Aorta (tissue), 5 donors: ENCODE results near the gene HSDL1. TPM values are rescaled to one million over a fixed set of nuclear protein-coding genes. Genes with fewer than 3 reads are reported as not detected.

Experiments used
- ATAC-seq: fragments of 200-7000 bp; cut with Tn5 transposase; one replicate; pipeline ENCODE4 v1.9.1; 2022; ENCODE audit warnings: moderate library complexity; ENCODE audit not compliant: low FRiP score
- DNase-seq, 2 donors: peaks; one replicate each; pipeline ENCODE4 v3.0.0-alpha.2; 2020
- H3K27ac ChIP-seq, 2 donors: one replicate each; pipeline ENCODE4 v1.5.1; 2013; ENCODE audit warnings: low read length in 2 of 2, mild to moderate bottlenecking in 2 of 2, moderate library complexity in 2 of 2, control low read depth in 1 of 2, inconsistent platforms in 1 of 2, low read depth in 1 of 2
- H3K27me3 ChIP-seq, 2 donors: one replicate each; pipeline ENCODE4 v1.6.1; 2013; ENCODE audit warnings: control low read depth in 1 of 2, low read length in 1 of 2, mild to moderate bottlenecking in 1 of 2, moderate library complexity in 1 of 2; ENCODE audit not compliant: insufficient read depth in 2 of 2, control insufficient read depth in 1 of 2
- H3K36me3 ChIP-seq, 2 donors: one replicate each; pipeline ENCODE4 v1.6.1; 2013; ENCODE audit warnings: control low read depth in 1 of 2, low read length in 1 of 2, mild to moderate bottlenecking in 1 of 2; ENCODE audit not compliant: insufficient read depth in 2 of 2, control insufficient read depth in 1 of 2
- H3K4me1 ChIP-seq, 2 donors: one replicate each; pipeline ENCODE4 v1.6.1; 2013; ENCODE audit warnings: low read length in 2 of 2, control low read depth in 1 of 2, mild to moderate bottlenecking in 1 of 2, moderate library complexity in 1 of 2; ENCODE audit not compliant: insufficient read depth in 2 of 2, control insufficient read depth in 1 of 2
- H3K4me3 ChIP-seq, 2 donors: one replicate each; pipeline ENCODE4 v1.5.1; 2013; ENCODE audit warnings: low read length in 2 of 2, control low read depth in 1 of 2, mild to moderate bottlenecking in 1 of 2
- H3K9me3 ChIP-seq: one replicate; pipeline ENCODE4 v1.6.1; 2013; ENCODE audit warnings: mild to moderate bottlenecking, low read length; ENCODE audit not compliant: control insufficient read depth
- WGBS, 2 donors: extraction: QIAGEN DNeasy Blood & Tissue Kit; methylation state at CpG; one replicate each; pipeline ENCODE4 v1.1.7; 2013; 5-methylcytosine and 5-hydroxymethylcytosine counted together
- intact Hi-C, 2 donors: fragments of 100-400 bp; cut with DNase I; formaldehyde crosslinking; loops; one replicate each; pipeline versions ENCODE4 v1.14.2 to v1.15.0; 2022
- long read RNA-seq, 2 donors: library from polyadenylated mRNA; unstranded; transcript quantifications; one replicate each; pipeline ENCODE4 v2.0.0, GENCODE V29; 2020 to 2021
- polyA plus RNA-seq, 2 donors: library from polyadenylated mRNA; stranded (reverse); fragments of 200-250 nt; gene quantifications; one replicate each; pipeline ENCODE4 v1.2.3, GENCODE V29; 2013
- total RNA-seq, 2 donors: library from RNA; stranded (reverse); fragmentation: NEBNext Ultra II Directional; extraction: Animal tissue kit (Norgen Biotek cat#: 25700); gene quantifications; one replicate each; pipeline ENCODE4 v1.2.1, GENCODE V29; 2021
- donor health status: healthy with polysubstance abuse.
- donor health status: Bipolar disorder and iron deficiency.
- donor health status: DM: no; HTN: no; CAD: no.
- donor health status: DM: no; HTN: no; CAD: no.
- donor health status: DM: yes; HTN: yes; CAD: no.

HSDL1 gene
- total RNA-seq = 10 to 100 TPM; 14.6 to 20.5 TPM
- 10 to 100 TPM; 11.4 to 19.0 TPM for polyA plus RNA-seq
- long read RNA-seq, donor 1, transcript HSDL1-201 (6 exons, 3,519 nt) = major isoform, 8 of 10 reads
- long read RNA-seq, donor 1, partial matches to known transcripts = 0 of 10 reads
- long read RNA-seq, donor 1, other reads (novel, unspliced or antisense) = 2 of 10 reads
- long read RNA-seq, donor 2, transcript HSDL1-201 (6 exons, 3,519 nt) = major isoform, 5 of 8 reads
- long read RNA-seq, donor 2, partial matches to known transcripts = 1 of 8 reads
- long read RNA-seq, donor 2, other reads (novel, unspliced or antisense) = 2 of 8 reads

GRCh38 chr16:84144859-84145639 lies at the start of gene HSDL1, which contains the start of gene DNAAF1:
TSS of gene HSDL1 (minus strand) at chr16:84145177. CDS start at chr16:84131321, 13,856 bp downstream.
TSS of gene DNAAF1 (plus strand) at chr16:84145308. CDS start at chr16:84145441, 133 bp downstream.
- DNase-seq (peak; percentile 92 to 97), ATAC-seq (peak; percentile 96)
- Histone ChIP-seq H3K27ac (no peak within 1 kb of the TSS), H3K4me3 (peak within 1 kb of the TSS; percentile 67 to 89), H3K36me3 (no peaks in the 10 kb centered on the region), H3K27me3 (no peaks in the 10 kb centered on the region), H3K9me3 (no peaks in the 10 kb centered on the region), H3K4me1 (no peaks in the 10 kb centered on the region)
- WGBS, 2 donors = 0 to 1% methylated on average over 50 to 89 of the region's 89 CpGs
- intact Hi-C loops = no loop called here

- Histone ChIP-seq H3K9me3 (no peaks in the 10 kb centered on the region), H3K4me3 (no peak overlapping the region), H3K36me3 (no peaks in the 10 kb centered on the region), H3K27me3 (no peaks in the 10 kb centered on the region), H3K4me1 (no peaks in the 10 kb centered on the region), H3K27ac (no peak overlapping the region)
- 86 to 87% methylated on average over 11 of the region's 11 CpGs for WGBS, 2 donors
- intact Hi-C loops = no loop called here
- ATAC-seq = no peak
- no peak for DNase-seq
Measured at GRCh38 chr16:84194018-84194417, 49.0 kb upstream of the HSDL1 start.

- Histone ChIP-seq H3K4me1 (no peaks in the 10 kb centered on the region), H3K4me3 (no peak overlapping the region), H3K27ac (no peak overlapping the region), H3K27me3 (no peaks in the 10 kb centered on the region), H3K9me3 (no peaks in the 10 kb centered on the region), H3K36me3 (no peaks in the 10 kb centered on the region)
- ATAC-seq = no peak
- WGBS, 2 donors = 78 to 84% methylated on average over 7 of the region's 7 CpGs
- peak in 1 of 2 donors; percentile 30 for DNase-seq
- intact Hi-C loops = no loop called here
Measured at GRCh38 chr16:84193480-84193879, 48.5 kb upstream of the HSDL1 start.

- intact Hi-C loops = no loop called here
Measured at GRCh38 chr16:84191466-84191865, 46.5 kb upstream of the HSDL1 start.

GRCh38 chr16:84190731-84191388 lies 45.9 kb upstream of the HSDL1 start, which contains the start of gene ADAD2:
TSS of gene ADAD2 (plus strand) at chr16:84191157. CDS start at chr16:84191231, 74 bp downstream.
- 86 to 88% methylated on average over 47 of the region's 47 CpGs for WGBS, 2 donors
- intact Hi-C loops = no loop called here
- no peak for DNase-seq

More at GRCh38 chr16:84191466-84191865, 46.5 kb upstream of the HSDL1 start:
- Histone ChIP-seq H3K36me3 (no peaks in the 10 kb centered on the region), H3K4me1 (no peaks in the 10 kb centered on the region), H3K9me3 (no peaks in the 10 kb centered on the region), H3K27ac (no peak overlapping the region), H3K4me3 (no peak overlapping the region), H3K27me3 (no peaks in the 10 kb centered on the region)
- DNase-seq (no peak), ATAC-seq (no peak)
- WGBS, 2 donors = 91% methylated on average over 16 of the region's 16 CpGs

GRCh38 chr16:84186685-84187437 lies 41.9 kb upstream of the HSDL1 start, which contains the start of gene TAF1C:
TSS of gene TAF1C (minus strand) at chr16:84187057. CDS start at chr16:84184988, 2,069 bp downstream.
- DNase-seq = peak; percentile 94 to 97
- peak within 1 kb of the TSS; percentile 77 to 88 for H3K4me3 ChIP-seq
- no peaks in the 10 kb centered on the region for H3K9me3 ChIP-seq
- peak within 1 kb of the TSS in 1 of 2 donors; percentile 41 for H3K27ac ChIP-seq
- intact Hi-C loops = loop anchor here (1.0 to 10.0 kb wide), 4 partner anchors 70 to 235 kb away; partner anchors contain the start of genes NECAB2 (in 1 of the 2) and OSGIN1 (in 1 of the 2)
- no peaks in the 10 kb centered on the region for H3K4me1 ChIP-seq
- ATAC-seq = peak; percentile 96
- no peaks in the 10 kb centered on the region for H3K27me3 ChIP-seq
- 2 to 3% methylated on average over 53 to 55 of the region's 55 CpGs for WGBS, 2 donors
- H3K36me3 ChIP-seq = peaks cover 0 to 2% of the 10 kb centered on the region in 2 donors

More at GRCh38 chr16:84190731-84191388, 45.9 kb upstream of the HSDL1 start, which contains the start of gene ADAD2:
- H3K27ac ChIP-seq = no peak within 1 kb of the TSS
- H3K4me1 ChIP-seq = no peaks in the 10 kb centered on the region
- H3K36me3 ChIP-seq = no peaks in the 10 kb centered on the region
- H3K9me3 ChIP-seq = no peaks in the 10 kb centered on the region
- no peaks in the 10 kb centered on the region for H3K27me3 ChIP-seq
- ATAC-seq = no peak
- no peak within 1 kb of the TSS for H3K4me3 ChIP-seq

- H3K9me3 ChIP-seq = no peaks in the 10 kb centered on the region
- intact Hi-C loops = loop anchor here (5.0 to 10.0 kb wide), 3 partner anchors 217 to 232 kb away; partner anchors contain the start of genes NECAB2 (in 2 of the 2) and OSGIN1 (in 1 of the 2)
- no peak overlapping the region for H3K27ac ChIP-seq
- DNase-seq (peak in 1 of 2 donors; percentile 26), ATAC-seq (no peak)
- H3K27me3 ChIP-seq = no peaks in the 10 kb centered on the region
- H3K4me1 ChIP-seq = no peaks in the 10 kb centered on the region
- H3K4me3 ChIP-seq = no peak overlapping the region
- H3K36me3 ChIP-seq = peaks cover 0 to 7% of the 10 kb centered on the region in 2 donors
- 87 to 90% methylated on average over 10 of the region's 10 CpGs for WGBS, 2 donors
Measured at GRCh38 chr16:84184775-84185174, 39.8 kb upstream of the HSDL1 start.
